Fibroblast of skin of scalp (primary cell): Measurements from ENCODE around the gene LNX1.

Experiments
- DNase-seq: peaks from one replicate; pipeline ENCODE4 v3.0.0-alpha.2; 2013

The LNX1 gene

DNA sequence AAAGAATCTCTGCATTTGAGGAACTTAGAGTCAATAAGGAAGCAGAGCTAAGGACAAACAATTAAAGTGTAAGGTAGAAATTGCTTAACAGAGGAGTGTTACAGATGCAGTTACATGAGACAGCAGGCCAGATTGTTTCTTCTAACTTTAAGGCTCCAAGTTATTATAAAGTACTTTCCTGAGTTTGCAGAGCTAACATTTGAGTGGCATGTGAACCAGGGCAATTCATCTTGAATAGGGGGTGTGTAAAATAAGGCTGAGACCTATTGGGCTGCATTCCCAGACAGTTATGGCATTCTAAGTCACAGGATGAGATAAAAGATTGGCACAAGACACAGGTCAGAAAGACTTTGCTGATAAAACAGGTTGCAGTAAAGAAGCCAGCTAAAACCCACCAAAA lies 7.6 kb upstream of the LNX1 start:
- DNase-seq: no peak

DNA sequence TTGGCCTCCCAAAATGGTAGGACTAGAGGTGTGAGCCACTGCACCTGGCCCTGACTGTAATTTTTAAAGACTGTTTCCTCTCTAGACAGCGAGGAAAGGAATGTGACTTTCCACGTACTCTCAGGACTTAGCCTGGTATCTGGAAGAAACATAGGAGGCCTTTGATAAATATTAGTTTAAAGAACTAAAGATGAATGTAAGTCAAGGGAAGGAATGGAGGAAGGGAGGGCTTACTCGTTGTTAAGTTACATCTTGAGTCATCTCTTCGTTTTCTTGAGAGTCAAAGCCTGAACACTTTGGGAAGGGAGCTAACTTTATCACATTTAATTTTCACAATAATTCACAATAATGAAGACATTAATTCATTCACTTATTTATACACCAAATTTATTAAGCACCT lies 7.2 kb upstream of the LNX1 start:
- DNase-seq: no peak

- no peak for DNase-seq
These were observed 5.6 kb upstream of the LNX1 start for GRCh38 chr4:53596901-53597300.

DNA sequence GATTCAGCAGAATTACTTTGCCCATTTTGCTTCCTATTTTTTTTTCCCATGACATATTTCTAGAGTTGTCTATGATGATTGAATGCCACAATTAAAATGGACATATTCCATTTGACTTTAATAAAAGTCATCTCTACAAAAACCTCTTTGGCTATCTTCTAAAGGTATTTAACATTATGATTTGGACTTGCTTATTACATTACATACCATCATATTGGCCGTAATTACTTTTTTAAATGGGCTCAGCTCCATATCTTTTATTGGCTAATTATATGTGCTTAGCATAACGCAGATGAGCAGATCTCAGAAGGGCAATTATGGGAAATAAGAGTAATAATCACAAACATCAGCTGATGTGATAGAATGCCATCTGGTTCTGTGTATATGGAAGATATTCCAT lies 4.5 kb upstream of the LNX1 start:
- no peak for DNase-seq

GRCh38 chr4:53595204-53595603 lies 3.9 kb upstream of the LNX1 start:
- no peak for DNase-seq

DNA sequence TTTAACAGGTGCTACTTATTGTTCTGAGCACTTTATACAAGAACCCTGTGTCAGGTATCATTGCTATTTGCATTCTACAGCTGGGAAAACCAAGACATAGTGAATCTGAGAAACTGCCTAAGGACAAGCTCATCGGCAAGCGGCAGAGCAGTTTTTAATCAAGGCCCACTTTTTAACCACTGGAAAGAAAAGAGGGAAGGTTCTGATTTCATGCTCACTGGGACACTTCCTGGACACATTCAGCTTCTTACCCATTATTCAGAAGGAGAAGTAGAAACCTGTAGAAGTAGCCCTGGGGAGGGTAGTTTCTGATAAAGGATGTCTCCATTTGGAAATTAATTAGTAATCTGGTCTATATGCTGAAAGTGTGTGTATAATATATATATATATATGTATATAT lies 2.5 kb upstream of the LNX1 start:
- no peak for DNase-seq

DNA sequence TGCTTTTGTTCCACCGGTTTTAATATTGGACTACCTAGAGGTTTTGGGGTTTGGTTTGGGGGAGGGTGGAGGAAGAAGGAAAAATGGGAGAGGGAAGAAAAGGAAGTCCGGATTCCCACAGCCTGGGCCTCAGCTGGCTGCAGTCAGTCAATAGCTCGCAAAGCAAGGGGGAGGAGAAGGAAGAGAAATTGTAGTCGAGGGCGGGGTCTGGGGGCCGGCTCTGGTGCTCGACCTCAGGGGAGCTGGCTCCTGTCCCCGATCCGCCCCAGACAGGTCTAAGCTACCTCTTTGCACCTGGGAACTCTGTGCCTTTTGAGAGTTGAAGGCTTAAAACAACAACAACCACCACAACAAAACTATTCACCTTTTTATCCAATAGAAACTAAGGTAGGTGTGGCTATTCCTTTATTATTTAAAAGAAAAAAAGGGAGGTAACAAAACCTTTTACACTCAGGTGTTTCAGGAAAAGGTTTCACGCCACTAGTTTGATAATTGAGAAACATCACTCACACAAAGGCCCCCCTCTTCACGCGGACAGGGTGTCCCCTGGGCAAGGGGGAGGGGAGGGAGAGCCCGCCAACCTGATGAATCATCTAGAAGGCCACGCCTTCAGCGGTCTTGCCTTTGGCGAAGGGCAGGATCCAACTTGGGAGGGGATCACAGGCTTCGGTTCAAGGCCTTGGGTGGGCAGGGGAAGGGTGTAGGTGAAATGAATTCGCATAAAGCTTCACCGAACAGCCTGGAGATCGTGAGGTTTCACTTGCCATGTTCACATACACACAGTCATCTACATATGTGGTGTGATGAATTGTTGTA lies 1.6 kb upstream of the LNX1 start:
- DNase-seq: no peak

GRCh38 chr4:53592122-53592521 lies 836 bp upstream of the LNX1 start:
- no peak for DNase-seq

GRCh38 chr4:53590187-53590586 lies 1.1 kb downstream of the LNX1 start:
- DNase-seq: no peak

GRCh38 chr4:53589511-53589910 lies 1.8 kb downstream of the LNX1 start:
- no peak for DNase-seq

GRCh38 chr4:53587135-53587534 lies 4.2 kb downstream of the LNX1 start:
- no peak for DNase-seq

GRCh38 chr4:53586121-53586816 lies 5.0 kb downstream of the LNX1 start:
- peak; percentile 99 for DNase-seq

DNA sequence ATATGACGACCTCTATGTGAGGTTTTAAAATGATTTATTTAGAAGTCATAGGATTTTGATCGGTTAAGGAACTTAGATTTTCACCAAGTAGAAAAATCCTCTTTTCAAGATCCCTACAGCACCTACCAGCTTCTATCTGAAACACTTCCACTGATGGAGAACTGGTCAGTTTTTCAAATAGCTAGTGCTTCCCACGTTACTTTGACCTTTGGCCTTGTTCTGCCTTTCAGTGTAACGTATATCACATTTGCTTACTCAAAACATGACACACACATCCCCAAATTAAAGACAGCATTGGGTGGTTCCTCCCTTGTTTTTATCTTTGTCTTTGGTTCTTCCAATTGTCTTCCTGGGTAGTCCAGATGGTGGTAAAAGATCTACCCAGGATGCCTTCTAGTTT lies 6.6 kb downstream of the LNX1 start:
- DNase-seq: no peak

GRCh38 chr4:53583513-53583912 lies 7.8 kb downstream of the LNX1 start:
- DNase-seq: peak; percentile 63

GRCh38 chr4:53582194-53582593 lies 9.1 kb downstream of the LNX1 start:
- DNase-seq: peak; percentile 42

DNA sequence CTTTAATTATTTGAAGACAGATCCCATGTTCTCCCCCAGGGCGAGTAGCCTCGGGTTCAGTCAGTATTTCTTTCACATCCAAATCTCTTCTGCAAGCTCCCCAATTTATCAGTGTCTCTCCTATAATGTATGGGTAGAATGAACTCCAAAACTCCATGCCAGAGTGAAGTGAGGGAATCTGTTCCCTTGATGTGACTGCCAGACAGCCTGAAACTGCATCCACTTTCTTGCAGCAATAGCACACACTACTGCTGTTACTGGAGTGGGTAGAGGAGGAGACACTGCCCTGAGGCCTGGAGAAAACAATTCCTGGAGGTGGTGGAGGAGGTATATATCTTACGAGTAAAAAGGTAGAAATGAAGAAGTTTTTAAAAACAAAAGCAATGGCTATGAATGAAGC lies 11.0 kb downstream of the LNX1 start:
- DNase-seq: no peak

DNA sequence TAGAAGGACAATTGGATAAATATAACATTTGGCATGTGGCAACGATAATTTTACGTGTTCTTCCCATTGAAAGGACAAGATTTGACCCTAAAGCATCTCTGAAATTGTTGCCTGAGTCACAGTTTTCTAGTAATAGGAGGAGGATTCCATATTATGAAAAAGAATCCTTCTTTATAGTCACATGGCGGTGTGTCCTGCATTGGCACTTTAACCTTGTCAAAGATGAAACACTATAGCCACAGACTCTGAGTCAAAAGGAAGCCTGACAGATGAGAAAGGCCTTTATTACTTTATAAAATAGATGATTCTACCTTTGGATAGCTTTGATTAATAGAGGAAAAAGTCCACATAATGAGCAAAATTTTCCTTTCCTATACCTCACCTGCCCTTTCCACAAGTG lies 11.5 kb downstream of the LNX1 start:
- DNase-seq: no peak

DNA sequence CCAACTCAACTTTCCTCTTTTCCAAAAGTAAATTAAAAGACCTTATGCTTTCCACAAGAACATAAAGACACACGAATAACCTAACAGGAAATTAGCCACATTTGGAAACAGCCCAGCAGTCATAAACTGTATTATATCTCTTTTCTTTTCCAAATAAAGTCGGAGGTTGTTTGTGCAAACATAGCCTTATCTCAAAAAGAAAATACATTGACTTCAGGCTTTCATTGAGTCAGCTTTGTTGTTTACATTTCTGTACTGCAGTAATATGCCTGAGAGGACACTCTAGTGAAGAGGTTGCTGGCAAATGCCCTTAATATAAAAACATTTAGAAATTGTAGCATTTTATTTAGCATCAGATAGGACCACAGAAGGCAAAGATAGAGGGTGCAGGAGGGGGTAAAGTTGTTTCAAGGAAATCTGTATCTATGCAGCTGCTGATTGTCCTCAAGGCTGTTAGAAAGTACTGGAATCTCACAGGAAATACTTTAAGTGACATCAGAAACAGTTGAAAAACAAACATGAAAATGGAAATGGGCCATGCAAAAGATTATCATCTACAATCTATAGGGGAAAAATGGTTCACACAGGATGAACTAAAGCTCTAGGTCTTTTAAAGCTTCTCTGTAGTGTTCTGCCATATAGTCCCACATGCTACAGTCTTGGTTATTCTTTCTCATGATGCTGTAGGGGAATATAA lies 14.5 kb downstream of the LNX1 start:
- DNase-seq: peak; percentile 27

GRCh38 chr4:53576071-53576617 lies 15.1 kb downstream of the LNX1 start:
- no peak for DNase-seq

DNA sequence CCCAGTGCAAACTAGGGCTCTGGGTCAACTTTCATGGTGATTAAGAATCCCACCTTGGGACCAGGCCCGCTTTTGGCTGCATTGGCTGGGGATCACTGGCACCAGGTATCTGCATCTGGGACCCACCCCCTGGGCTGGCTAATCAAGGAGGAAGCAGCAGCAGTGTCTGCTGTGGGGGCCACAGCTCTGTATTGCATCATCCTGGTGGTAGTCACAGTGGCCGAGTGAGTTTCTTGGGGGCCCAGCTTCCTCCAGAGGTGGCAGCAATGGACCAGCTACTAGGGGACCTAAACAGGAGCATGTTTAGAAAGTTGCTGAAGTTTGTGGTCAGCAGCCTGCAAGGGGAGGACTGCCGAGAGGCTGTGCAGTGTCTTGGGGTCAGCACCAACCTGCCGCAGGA lies 15.7 kb downstream of the LNX1 start:
- DNase-seq: no peak

- DNase-seq: no peak
These were observed 16.8 kb downstream of the LNX1 start for GRCh38 chr4:53574528-53574927.

- peak; percentile 36 for DNase-seq
These were observed 17.6 kb downstream of the LNX1 start for GRCh38 chr4:53573696-53574095.

DNA sequence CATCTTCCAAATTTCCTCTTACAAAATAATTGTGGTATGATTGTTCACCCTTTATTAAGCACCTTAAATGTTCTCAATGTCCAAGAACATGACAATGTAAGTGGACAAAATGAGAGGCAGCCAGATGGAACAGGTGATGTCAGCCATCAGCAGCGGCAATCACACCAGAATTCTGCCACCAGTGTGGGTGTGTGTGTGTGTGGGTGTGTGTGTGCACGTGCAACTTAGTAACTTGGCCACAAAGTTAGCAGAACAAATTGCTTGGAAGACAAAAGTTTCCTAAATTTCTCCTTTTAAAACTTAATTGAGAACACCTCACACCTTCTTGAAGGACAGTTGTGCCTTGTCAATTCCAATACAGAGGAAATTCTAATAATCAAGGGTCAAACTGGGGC lies 18.7 kb downstream of the LNX1 start:
- DNase-seq: no peak
